ENCODE data around the gene GALNT5. TPM values are rescaled to one million over a fixed set of nuclear protein-coding genes. Genes with fewer than 3 reads are reported as not detected.
A peak's percentile ranks its signal among the peaks of the same experiment; 100 is the strongest.

Gene GALNT5
- total RNA-seq = 40.2 TPM
- long read RNA-seq, full-length matches to known transcripts = 41 of 57 reads
- long read RNA-seq, partial matches to known transcripts = 2 of 57 reads
- long read RNA-seq, other reads (novel, unspliced or antisense) = 14 of 57 reads

GRCh38 chr2:157257312-157258252, at the start of gene GALNT5:
TSS of gene GALNT5 (plus strand) at chr2:157257705. CDS start at chr2:157258083, 378 bp downstream.
- DNase-seq = peak; percentile 55
- no peak for TF ChIP-seq CTCF (IDR thresholded peaks at IDR 0.05)
- intact Hi-C loops (cut with DNase I) = no loop called here
- Histone ChIP-seq H3K4me1 (no peaks in the 10 kb centered on the region), H3K4me3 (peak within 1 kb of the TSS; percentile 51), H3K36me3 (no peaks in the 10 kb centered on the region), H3K27ac (peak within 1 kb of the TSS; percentile 44), H3K27me3 (no peaks in the 10 kb centered on the region), H3K9me3 (no peaks in the 10 kb centered on the region)
- peak; percentile 63 for ATAC-seq

- Histone ChIP-seq H3K4me1 (no peaks in the 10 kb centered on the region), H3K27ac (no peak overlapping the region), H3K36me3 (no peaks in the 10 kb centered on the region), H3K9me3 (no peaks in the 10 kb centered on the region), H3K4me3 (no peak overlapping the region), H3K27me3 (peaks cover 5% of the 10 kb centered on the region)
- TF ChIP-seq CTCF (IDR thresholded peaks at IDR 0.05) = no peak
- no peak for ATAC-seq
- DNase-seq = no peak
- intact Hi-C loops (cut with DNase I) = no loop called here
Measured at GRCh38 chr2:157216286-157216965, 41.1 kb upstream of the GALNT5 start.

GRCh38 chr2:157217409-157217808, 40.1 kb upstream of the GALNT5 start:
- no peaks in the 10 kb centered on the region for H3K36me3 ChIP-seq
- H3K27me3 ChIP-seq = peaks cover 5% of the 10 kb centered on the region
- intact Hi-C loops (cut with DNase I) = no loop called here
- H3K4me3 ChIP-seq = no peak overlapping the region
- no peak for TF ChIP-seq CTCF (IDR thresholded peaks at IDR 0.05)
- H3K27ac ChIP-seq = no peak overlapping the region
- no peaks in the 10 kb centered on the region for H3K9me3 ChIP-seq
- DNase-seq = no peak
- no peak for ATAC-seq
- H3K4me1 ChIP-seq = no peaks in the 10 kb centered on the region

- intact Hi-C loops (cut with DNase I) = no loop called here
- no peak overlapping the region for H3K27ac ChIP-seq
- no peak overlapping the region for H3K4me3 ChIP-seq
- H3K36me3 ChIP-seq = no peaks in the 10 kb centered on the region
- DNase-seq (no peak), ATAC-seq (no peak)
- TF ChIP-seq CTCF (IDR thresholded peaks at IDR 0.05) = no peak
- H3K9me3 ChIP-seq = no peaks in the 10 kb centered on the region
- peaks cover 5% of the 10 kb centered on the region for H3K27me3 ChIP-seq
- H3K4me1 ChIP-seq = no peaks in the 10 kb centered on the region
Measured at GRCh38 chr2:157218911-157219310, 38.6 kb upstream of the GALNT5 start.

GRCh38 chr2:157220502-157220901, 37.0 kb upstream of the GALNT5 start:
- Histone ChIP-seq H3K36me3 (no peaks in the 10 kb centered on the region), H3K27ac (no peak overlapping the region), H3K4me1 (no peaks in the 10 kb centered on the region), H3K27me3 (peaks cover 5% of the 10 kb centered on the region), H3K4me3 (no peak overlapping the region), H3K9me3 (no peaks in the 10 kb centered on the region)
- DNase-seq = no peak
- intact Hi-C loops (cut with DNase I) = no loop called here
- no peak for TF ChIP-seq CTCF (IDR thresholded peaks at IDR 0.05)
- ATAC-seq = no peak
